Transverse colon (tissue), 4 donors: Measurements from ENCODE around the gene NUDCD3.

ENCODE experiments used
- EP300 ChIP-seq: sonication (generic); formaldehyde crosslinking; IDR thresholded peaks from one replicate; pipeline ENCODE4 v1.6.1; 2017; ENCODE audit warnings: antibody characterized with exemption, low read depth
- POLR2A ChIP-seq: fragments of 450-650 bp; IDR thresholded peaks from one replicate; pipeline ENCODE4 v1.6.1; 2016; ENCODE audit warnings: antibody characterized with exemption, mild to moderate bottlenecking, moderate library complexity
- POLR2AphosphoS5 ChIP-seq, 3 donors: sonication (generic); formaldehyde crosslinking; IDR thresholded peaks; one replicate each; pipeline ENCODE4 v1.6.1; 2016; ENCODE audit warnings: antibody characterized with exemption in 3 of 3
- TF ChIP-seq, protein P1 (sequence below), 5 experiments: fragments of 200-600 bp in 3 of 5; fragments of 450-650 bp in 2 of 5; sonication (generic) in 3 of 5; IDR thresholded peaks; 1 replicate in 2 of 5; 2 replicates in 3 of 5; pipeline ENCODE4 v1.5.1; 2016 to 2017; ENCODE audit warnings: antibody characterized with exemption in 5 of 5, inconsistent platforms in 3 of 5, mild to moderate bottlenecking in 2 of 5, moderate library complexity in 1 of 5

- TF ChIP-seq, protein P1, sequence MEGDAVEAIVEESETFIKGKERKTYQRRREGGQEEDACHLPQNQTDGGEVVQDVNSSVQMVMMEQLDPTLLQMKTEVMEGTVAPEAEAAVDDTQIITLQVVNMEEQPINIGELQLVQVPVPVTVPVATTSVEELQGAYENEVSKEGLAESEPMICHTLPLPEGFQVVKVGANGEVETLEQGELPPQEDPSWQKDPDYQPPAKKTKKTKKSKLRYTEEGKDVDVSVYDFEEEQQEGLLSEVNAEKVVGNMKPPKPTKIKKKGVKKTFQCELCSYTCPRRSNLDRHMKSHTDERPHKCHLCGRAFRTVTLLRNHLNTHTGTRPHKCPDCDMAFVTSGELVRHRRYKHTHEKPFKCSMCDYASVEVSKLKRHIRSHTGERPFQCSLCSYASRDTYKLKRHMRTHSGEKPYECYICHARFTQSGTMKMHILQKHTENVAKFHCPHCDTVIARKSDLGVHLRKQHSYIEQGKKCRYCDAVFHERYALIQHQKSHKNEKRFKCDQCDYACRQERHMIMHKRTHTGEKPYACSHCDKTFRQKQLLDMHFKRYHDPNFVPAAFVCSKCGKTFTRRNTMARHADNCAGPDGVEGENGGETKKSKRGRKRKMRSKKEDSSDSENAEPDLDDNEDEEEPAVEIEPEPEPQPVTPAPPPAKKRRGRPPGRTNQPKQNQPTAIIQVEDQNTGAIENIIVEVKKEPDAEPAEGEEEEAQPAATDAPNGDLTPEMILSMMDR (IDR thresholded peaks at IDR 0.05) = no peak
- TF ChIP-seq POLR2AphosphoS5 (IDR thresholded peaks at IDR 0.05) = no peak
- TF ChIP-seq EP300 = no peak
- no peak for TF ChIP-seq POLR2A
Observed at GRCh38 chr7:44336491-44336890, 154.0 kb downstream of the NUDCD3 start.
